Measurements from ENCODE around the gene RNU1-3.
"Not testable (repeated sequence)": the region's sequence is repeated elsewhere in the genome, so short reads cannot be mapped to it uniquely, and the experiment has no call there.

RNU1-3 gene

GRCh38 chr1:16643001-16643411, 23.7 kb downstream of the RNU1-3 start:
- DNase-seq; in situ Hi-C loops (cut with MboI; ENCODE audit: low pct_unique_long_range_greater_than_20kb, low sequenced_read_pairs): not testable (repeated sequence)

- DNase-seq; in situ Hi-C loops (cut with MboI; ENCODE audit: low pct_unique_long_range_greater_than_20kb, low sequenced_read_pairs): not testable (repeated sequence)
These were observed 24.5 kb downstream of the RNU1-3 start for GRCh38 chr1:16642025-16642966.

GRCh38 chr1:16641159-16641975, 25.4 kb downstream of the RNU1-3 start:
- in situ Hi-C loops (cut with MboI; ENCODE audit: low pct_unique_long_range_greater_than_20kb, low sequenced_read_pairs); DNase-seq: not testable (repeated sequence)

- in situ Hi-C loops (cut with MboI; ENCODE audit: low pct_unique_long_range_greater_than_20kb, low sequenced_read_pairs); DNase-seq: not testable (repeated sequence)
These were observed 27.4 kb downstream of the RNU1-3 start for GRCh38 chr1:16639091-16640031.

GRCh38 chr1:16637941-16638778, 28.6 kb downstream of the RNU1-3 start:
- DNase-seq; in situ Hi-C loops (cut with MboI; ENCODE audit: low pct_unique_long_range_greater_than_20kb, low sequenced_read_pairs): not testable (repeated sequence)

- DNase-seq; in situ Hi-C loops (cut with MboI; ENCODE audit: low pct_unique_long_range_greater_than_20kb, low sequenced_read_pairs): not testable (repeated sequence)
These were observed 30.1 kb downstream of the RNU1-3 start for GRCh38 chr1:16636551-16637195.

GRCh38 chr1:16635959-16636358, 30.8 kb downstream of the RNU1-3 start:
- in situ Hi-C loops (cut with MboI; ENCODE audit: low pct_unique_long_range_greater_than_20kb, low sequenced_read_pairs); DNase-seq: not testable (repeated sequence)

GRCh38 chr1:16633540-16634282, 33.0 kb downstream of the RNU1-3 start:
- in situ Hi-C loops (cut with MboI; ENCODE audit: low pct_unique_long_range_greater_than_20kb, low sequenced_read_pairs); DNase-seq: not testable (repeated sequence)

GRCh38 chr1:16632044-16632850, 34.5 kb downstream of the RNU1-3 start:
- in situ Hi-C loops (cut with MboI; ENCODE audit: low pct_unique_long_range_greater_than_20kb, low sequenced_read_pairs); DNase-seq: not testable (repeated sequence)

GRCh38 chr1:16631248-16632043, 35.3 kb downstream of the RNU1-3 start:
- in situ Hi-C loops (cut with MboI; ENCODE audit: low pct_unique_long_range_greater_than_20kb, low sequenced_read_pairs): no loop called here
- DNase-seq: no peak

- in situ Hi-C loops (cut with MboI; ENCODE audit: low pct_unique_long_range_greater_than_20kb, low sequenced_read_pairs): no loop called here
- no peak for DNase-seq
These were observed 36.0 kb downstream of the RNU1-3 start for GRCh38 chr1:16630661-16631247.

- in situ Hi-C loops (cut with MboI; ENCODE audit: low pct_unique_long_range_greater_than_20kb, low sequenced_read_pairs); DNase-seq: not testable (repeated sequence)
These were observed 36.7 kb downstream of the RNU1-3 start for GRCh38 chr1:16629916-16630530.

GRCh38 chr1:16628361-16629111, 38.2 kb downstream of the RNU1-3 start:
- DNase-seq: no peak
- in situ Hi-C loops (cut with MboI; ENCODE audit: low pct_unique_long_range_greater_than_20kb, low sequenced_read_pairs): no loop called here
